Activated effector memory CD4-positive, alpha-beta T cell treated with Interleukin-2 at 50 U/mL for 16 hours (primary cell): ENCODE measurements around the gene VGLL2.
"Not testable (repeated sequence)": the region's sequence is repeated elsewhere in the genome, so short reads cannot be mapped to it uniquely, and the experiment has no call there.

Source experiments
- DNase-seq: peaks from one replicate; pipeline ENCODE4 v3.0.0-alpha.2; 2020

VGLL2 gene

DNA sequence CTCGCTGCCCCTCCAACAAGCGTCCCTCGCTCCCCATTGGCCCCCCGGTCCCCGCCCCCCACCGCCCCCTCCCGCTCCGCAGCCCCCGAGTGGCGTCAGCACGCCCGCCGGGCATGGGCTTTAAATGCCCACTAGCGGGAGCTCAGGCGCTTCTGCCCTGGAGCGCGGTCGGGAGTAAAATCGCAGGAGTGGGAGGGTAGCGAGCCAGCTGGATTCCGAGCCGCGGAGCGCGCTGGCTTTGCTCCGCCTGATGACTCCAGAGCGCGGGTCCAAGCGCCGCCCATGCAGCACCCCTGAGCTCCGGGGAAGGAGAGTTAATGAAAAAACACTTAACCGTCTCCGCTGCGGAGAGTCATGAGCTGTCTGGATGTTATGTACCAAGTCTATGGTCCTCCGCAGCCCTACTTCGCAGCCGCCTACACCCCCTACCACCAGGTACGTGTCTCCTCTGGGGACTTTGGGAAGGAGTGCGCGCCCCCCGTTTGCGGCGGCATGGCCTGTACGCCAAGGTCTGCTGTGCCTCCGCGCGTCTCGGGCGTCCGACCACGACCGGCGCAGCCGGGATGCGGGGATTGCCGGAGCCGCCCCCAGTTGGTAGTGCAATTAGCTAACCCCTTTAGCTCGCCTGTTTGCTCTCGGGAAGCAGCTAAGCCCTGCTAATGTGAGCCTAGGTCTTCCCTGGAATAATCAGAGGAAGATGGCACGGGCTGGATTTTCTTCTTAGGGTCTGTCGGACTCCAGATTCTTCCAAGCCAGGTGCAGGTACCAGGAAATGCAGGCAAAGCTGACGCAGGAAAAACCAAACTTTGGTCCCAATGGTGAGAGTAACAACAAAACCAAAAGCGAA, at the start of gene VGLL2:
TSS of gene VGLL2 (plus strand) at position 149 of the 847 bp plus-strand sequence. CDS start at position 355, 206 bp downstream.
- no peak for DNase-seq

- no peak for DNase-seq
These were observed 42.5 kb upstream of the VGLL2 start for GRCh38 chr6:117222861-117223260.

- no peak for DNase-seq
These were observed 38.6 kb upstream of the VGLL2 start for GRCh38 chr6:117226778-117227177.

DNA sequence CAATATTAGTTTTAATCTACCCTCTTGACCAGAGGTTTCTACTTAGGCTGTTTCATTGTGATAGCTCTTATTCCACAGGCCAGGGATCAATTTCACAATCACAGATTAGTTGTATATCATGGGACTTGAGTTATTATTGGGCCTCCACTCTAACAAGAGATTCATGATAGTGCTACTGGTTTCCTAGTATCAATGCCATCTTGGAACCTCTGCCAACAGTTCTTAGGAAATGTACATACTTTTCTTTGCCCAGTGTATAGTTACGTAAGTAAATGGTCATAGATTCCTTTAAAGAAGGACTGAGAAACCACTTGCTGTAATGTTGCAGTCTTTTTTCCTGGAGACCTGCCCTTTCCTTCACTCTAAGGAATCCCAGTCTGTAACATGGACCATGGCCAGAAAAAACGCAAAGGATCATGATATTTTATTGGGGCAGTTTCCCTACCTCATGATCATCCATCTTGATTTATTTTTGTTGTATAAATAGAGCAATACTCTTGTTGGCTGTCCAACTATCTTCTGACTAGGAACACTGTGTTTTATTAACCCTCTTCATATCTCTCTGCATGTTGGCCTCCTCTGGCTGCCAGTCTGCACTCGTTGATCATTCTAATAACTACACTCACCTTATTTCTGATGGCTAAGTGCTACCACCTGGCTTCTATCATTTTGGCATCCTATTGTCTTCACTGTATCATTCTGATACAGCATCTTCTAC, 38.0 kb upstream of the VGLL2 start:
- no peak for DNase-seq

DNA sequence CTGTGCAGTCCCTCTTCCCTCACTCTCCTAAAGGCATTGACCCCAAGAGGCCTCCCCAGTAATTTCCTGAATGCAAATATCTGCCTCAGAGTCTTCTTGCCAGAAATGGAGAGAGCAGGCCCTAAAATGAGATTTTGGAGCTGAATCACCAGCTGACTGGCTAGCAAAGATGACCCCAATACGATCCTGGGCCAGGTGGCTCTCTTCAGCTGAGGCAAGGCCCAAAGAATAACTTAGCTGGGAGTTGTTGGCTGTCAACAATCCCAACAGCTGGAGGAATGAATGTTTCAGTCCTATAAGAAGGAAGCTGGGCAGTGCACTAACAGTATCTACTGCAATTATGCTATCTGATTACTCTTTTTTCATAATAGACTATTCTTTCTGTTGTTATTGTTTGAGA, 37.2 kb upstream of the VGLL2 start:
- DNase-seq: no peak

- DNase-seq: no peak
These were observed 35.5 kb upstream of the VGLL2 start for GRCh38 chr6:117229870-117230269.

GRCh38 chr6:117231466-117231865, 33.9 kb upstream of the VGLL2 start:
- no peak for DNase-seq

DNA sequence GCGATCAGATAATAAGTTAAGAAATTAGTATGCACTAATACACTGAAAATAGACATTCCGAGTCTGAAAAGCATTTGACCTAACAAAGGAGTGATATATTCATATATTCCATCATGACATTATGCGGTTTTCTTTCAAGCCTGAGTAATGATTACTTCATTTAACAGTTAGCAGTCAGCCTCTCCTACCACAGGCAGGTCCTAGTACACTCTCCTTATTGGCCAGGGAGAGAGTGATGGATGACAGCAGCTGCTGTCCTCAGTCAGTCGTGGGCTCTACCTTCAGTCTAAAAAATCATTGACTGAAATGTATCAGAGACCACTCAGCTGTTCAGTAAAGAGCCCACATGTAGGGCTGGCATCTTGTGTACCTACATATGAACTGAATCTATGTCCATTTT, 33.2 kb upstream of the VGLL2 start:
- no peak for DNase-seq

- DNase-seq: no peak
These were observed 32.2 kb upstream of the VGLL2 start for GRCh38 chr6:117233145-117233544.

GRCh38 chr6:117237561-117237960, 27.8 kb upstream of the VGLL2 start:
- no peak for DNase-seq

GRCh38 chr6:117244571-117244970, 20.8 kb upstream of the VGLL2 start:
- not testable (repeated sequence) for DNase-seq

GRCh38 chr6:117244979-117245378, 20.4 kb upstream of the VGLL2 start:
- DNase-seq: not testable (repeated sequence)

DNA sequence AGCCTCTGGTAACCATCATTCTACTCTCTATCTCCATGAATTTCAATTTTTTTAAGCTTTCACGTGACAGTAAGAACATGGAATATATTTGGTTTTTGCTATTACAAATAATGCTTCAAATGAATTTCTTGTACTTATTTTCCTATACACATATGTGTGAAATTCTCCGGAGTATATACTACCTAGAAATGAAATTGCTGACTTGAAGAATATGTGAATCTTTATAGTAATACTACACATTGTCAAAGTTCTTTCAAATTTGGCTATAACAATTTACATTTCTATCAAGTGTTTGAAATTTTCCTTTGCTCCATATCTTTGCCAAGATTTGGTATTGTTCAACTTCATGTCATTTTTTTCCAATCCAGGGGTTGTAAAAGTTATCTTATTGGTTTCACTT, 11.6 kb upstream of the VGLL2 start:
- no peak for DNase-seq

DNA sequence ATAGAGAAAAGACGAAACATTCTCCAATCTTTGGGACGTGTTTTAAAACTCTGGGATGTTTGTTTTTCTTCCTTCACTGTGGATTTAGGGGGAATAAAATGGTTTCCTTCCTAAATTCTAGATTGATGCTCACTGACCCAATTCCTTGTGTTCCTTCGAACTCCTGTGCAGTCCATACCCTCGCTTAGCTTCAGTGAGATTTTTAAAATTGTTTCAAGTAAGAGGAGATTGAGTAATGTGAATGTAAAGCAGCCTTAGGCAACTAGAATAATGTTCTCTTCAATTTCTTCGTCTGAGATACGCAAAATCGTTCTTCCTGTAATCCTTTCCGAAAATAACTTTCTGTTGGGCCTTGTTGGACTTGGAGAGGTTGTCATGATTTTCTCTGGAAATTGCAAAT, 2.6 kb upstream of the VGLL2 start:
- DNase-seq: no peak

GRCh38 chr6:117263353-117263927, 1.9 kb upstream of the VGLL2 start:
- no peak for DNase-seq

DNA sequence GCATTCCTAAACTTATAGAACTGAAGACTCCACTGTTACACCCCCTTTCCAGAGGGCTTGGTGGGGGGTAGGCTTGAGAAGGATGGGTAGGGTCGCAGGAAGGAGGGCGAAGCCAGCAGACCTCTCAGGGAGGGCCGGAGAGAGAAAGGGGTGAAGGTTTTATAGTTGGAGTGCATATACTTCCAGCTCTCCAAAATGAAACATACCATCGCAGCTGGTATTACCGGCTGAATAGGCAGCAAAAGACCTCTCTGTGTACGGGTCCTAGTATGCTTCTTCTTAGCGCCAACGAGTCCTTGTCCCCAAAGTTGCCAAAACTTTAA, 1.0 kb upstream of the VGLL2 start:
- no peak for DNase-seq

- DNase-seq: no peak
These were observed 507 bp upstream of the VGLL2 start for GRCh38 chr6:117264692-117265409.

GRCh38 chr6:117266257-117267053, 1.1 kb downstream of the VGLL2 start:
- no peak for DNase-seq

GRCh38 chr6:117267054-117267347, 1.6 kb downstream of the VGLL2 start:
- no peak for DNase-seq

- DNase-seq: no peak
These were observed 2.6 kb downstream of the VGLL2 start for GRCh38 chr6:117267766-117268534.

DNA sequence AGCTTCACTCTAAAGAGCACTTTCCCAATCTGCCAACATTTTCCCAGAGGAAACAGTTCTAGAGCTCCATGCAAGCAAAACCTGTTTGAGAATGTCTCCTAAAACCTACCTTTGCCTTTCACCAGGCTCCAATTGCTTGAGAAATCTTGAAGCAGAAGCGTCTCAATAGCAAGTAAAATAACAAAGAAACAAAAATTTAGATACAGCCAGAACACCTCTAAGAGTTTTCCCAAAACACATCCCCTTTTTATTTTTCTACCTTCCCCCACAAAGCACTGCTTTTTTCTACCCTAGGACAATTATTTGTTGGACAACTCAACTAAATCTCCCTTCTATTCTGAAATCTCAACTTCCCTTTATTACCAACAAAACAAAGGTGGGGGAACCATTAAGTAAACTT, 3.6 kb downstream of the VGLL2 start:
- no peak for DNase-seq

DNA sequence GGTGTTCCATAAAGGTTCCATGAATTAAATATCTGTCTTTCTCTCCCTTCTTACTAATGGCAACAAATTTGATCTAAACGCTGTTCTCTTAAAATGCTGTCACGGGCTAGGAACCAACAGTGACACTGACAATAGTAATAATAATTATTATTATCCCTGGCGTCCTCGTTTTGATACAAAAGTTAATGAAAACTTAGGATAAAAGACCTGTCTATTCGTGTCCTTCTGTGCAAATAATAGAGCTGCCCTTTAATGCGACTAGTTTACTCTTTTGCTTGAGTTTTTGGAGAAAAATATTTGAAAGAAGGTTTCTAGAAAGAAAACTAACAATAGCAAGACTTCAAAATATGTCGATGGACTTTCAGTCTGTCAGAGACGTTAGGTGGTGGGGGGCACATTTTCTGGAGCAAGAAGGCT, 4.3 kb downstream of the VGLL2 start:
- DNase-seq: no peak
